Measurements from ENCODE around the gene PALMD.

GRCh38 chr1:99601208-99601607 lies 44.7 kb upstream of the PALMD start:
- TF ChIP-seq HOXB5 (CRISPR knock-in tag; IDR thresholded peaks at IDR 0.05): no peak
- TF ChIP-seq POLR2A (IDR thresholded peaks at IDR 0.05; ENCODE audit: low read length): no peak
- no peak for TF ChIP-seq CTCF (IDR thresholded peaks at IDR 0.05)
- no peak for TF ChIP-seq RCOR1 (IDR thresholded peaks at IDR 0.05; ENCODE audit: low read depth, low read length)

All from A549 (cell line).